KOPT-K1 (cell line): ENCODE data around the gene EBF3.

Experiments
- H3K27ac ChIP-seq: fragments of 200-600 bp; sonication (generic); 2 replicates; pipeline ENCODE4 v1.5.1; 2016; ENCODE audit warnings: antibody characterized with exemption, mild to moderate bottlenecking, low read depth, low read length; ENCODE audit not compliant: poor library complexity, severe bottlenecking
- H3K36me3 ChIP-seq: fragments of 200-600 bp; sonication (generic); 2 replicates; pipeline ENCODE4 v1.5.1; 2017; ENCODE audit warnings: antibody characterized with exemption, mild to moderate bottlenecking, low read length, moderate library complexity; ENCODE audit not compliant: insufficient read depth
- H3K9me3 ChIP-seq: fragments of 200-600 bp; sonication (generic); 2 replicates; pipeline ENCODE4 v1.5.1; 2017; ENCODE audit warnings: antibody characterized with exemption, low read length, mild to moderate bottlenecking; ENCODE audit not compliant: insufficient read depth, poor library complexity, severe bottlenecking

Gene EBF3

DNA sequence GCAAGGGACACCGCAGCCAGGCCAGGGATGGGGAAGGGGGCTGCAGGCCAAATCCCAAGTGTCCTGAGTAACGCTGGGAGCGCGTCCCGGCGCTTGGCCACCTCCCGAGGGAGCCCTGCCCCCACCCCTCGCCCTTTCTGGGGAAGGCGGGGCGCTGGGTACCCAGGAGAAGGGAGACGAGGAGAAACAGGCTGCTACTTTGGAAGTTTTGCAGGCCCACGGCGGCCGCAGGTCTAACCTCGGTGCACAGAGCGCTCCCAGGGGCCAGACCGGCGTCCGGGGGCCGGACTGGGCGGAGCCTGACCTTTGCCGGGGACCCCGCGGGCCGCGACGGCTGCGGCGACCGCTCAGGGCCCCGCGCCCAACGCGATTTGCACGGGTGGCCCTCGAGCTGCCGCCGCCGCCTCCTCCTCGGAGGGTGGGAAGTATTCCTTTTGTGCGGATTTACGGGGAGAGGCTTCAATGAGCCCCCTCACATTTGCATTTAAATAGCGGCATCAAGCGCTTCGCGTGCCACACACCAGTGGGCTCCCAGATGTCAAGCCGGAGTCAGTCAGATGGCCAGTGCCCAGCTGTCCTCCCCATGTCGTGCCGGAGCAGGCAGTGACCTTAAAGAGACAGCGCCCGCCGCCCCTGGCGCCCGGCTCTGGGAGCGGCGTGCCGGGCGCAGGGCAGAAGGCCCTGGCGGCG is 3.0 kb upstream of the EBF3 start:
- no peaks in the 10 kb centered on the region for H3K36me3 ChIP-seq

DNA sequence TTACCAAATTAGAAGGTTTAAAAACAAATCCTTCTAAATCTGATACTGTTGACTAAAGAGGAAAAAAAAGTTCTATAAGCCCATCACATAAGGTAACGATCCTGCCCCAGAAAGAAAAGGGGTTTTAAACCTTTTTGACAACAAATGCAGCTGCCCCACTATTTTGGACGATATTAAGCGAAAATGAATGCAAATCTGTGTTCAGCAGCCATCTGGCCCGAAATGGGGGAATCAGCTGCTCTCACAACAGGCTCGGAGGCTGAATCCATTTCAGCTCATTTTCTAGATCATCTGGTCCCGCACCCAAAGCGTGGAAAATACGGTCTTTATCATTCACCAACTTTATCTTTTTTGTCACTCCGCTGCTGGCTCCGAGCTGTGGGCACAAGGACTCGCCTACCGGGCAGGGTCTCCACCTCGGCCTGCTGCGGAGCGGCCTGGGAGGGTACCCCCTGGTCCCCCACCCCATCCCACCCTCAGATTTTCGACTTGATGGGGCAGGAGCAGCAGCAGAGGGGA is 2.4 kb upstream of the EBF3 start:
- Histone ChIP-seq H3K9me3 (peaks cover 60% of the 10 kb centered on the region), H3K36me3 (no peaks in the 10 kb centered on the region), H3K27ac (no peak overlapping the region)

More for the DNA sequence above, 3.0 kb upstream of the EBF3 start:
- no peak overlapping the region for H3K27ac ChIP-seq
- peaks cover 60% of the 10 kb centered on the region for H3K9me3 ChIP-seq

DNA sequence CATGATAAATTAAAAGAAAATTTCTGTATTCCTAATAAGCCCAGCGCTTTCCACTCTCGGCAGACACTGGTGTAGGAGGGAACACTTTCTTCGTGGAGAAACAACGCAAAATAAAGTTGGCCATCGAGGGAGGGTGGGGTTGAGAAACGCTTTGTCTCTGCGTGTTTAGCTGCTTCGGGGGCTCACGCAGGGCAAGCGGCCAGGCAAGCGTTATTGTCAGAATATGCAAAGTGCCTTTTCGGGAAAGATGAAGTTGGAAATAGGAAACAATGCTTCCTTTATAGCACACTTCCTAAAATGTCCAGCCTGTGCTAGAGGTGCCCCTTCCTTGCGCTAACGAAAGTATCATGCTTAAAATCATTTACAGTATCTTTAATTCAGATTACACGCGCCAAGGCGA is 1.9 kb upstream of the EBF3 start:
- H3K36me3 ChIP-seq, result no peaks in the 10 kb centered on the region
- H3K27ac ChIP-seq, result no peak overlapping the region
- peaks cover 59% of the 10 kb centered on the region for H3K9me3 ChIP-seq

DNA sequence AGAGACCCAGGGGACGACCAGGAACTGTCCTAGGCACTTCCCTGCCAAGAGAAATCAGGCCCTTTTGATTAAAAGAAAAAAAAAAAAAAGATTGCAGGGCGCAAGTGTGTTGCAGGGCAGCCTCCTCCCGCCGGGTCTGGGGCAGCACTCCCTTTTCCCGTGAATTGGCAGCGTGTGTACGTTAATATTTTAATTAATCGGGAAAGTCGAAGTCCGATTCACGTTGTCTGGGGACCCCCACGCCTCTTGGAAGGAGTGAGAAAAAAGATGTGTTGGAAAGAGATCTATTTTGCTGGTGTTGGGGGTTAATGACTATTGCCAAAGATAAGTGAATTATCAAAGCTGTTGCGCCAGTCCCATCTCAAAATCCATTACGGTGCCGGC is 1.3 kb upstream of the EBF3 start:
- Histone ChIP-seq H3K36me3 (no peaks in the 10 kb centered on the region), H3K27ac (no peak overlapping the region), H3K9me3 (peaks cover 54% of the 10 kb centered on the region)

DNA sequence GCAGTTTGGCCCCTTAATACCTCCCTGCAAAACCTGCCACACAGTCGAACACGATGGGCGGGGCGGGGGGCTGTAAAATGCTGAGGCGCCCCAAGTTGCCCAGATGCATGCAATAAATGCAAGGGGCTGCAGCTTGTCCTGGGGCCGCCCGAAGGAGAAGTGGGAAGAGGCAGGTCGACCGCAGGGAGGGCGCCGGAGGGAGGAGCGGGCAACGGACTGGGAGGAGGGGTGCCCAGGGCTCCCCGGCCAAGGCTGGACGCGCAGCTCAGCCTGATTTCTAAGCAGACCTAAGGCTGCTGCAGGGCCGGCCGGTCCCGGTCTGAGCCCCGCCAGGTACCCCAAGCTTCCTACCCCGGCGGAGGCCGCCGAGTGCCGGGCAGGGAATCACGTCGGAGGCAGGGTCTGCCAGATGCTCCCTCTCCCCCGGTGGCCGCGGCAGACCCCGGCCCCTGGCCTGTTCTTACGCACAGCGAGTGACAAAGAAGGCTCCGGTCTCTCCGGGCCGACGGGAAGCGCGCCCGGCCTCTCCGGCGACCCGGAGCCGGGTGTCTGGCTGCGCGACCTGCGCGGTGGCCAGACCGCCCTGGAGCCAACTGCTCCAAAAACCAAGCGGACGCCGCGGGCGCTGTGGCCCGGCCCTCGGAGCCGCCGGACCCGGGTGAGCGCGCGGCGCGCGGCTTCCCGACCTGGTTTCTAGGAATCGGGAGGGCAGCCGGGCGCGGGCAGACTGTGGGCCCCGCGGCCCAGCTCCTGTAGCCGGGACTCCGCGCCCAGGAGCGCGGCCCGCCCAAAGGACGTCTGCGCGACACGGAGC is 744 bp upstream of the EBF3 start:
- H3K36me3 ChIP-seq, result no peaks in the 10 kb centered on the region
- peaks cover 48% of the 10 kb centered on the region for H3K9me3 ChIP-seq
- H3K27ac ChIP-seq, result no peak overlapping the region

DNA sequence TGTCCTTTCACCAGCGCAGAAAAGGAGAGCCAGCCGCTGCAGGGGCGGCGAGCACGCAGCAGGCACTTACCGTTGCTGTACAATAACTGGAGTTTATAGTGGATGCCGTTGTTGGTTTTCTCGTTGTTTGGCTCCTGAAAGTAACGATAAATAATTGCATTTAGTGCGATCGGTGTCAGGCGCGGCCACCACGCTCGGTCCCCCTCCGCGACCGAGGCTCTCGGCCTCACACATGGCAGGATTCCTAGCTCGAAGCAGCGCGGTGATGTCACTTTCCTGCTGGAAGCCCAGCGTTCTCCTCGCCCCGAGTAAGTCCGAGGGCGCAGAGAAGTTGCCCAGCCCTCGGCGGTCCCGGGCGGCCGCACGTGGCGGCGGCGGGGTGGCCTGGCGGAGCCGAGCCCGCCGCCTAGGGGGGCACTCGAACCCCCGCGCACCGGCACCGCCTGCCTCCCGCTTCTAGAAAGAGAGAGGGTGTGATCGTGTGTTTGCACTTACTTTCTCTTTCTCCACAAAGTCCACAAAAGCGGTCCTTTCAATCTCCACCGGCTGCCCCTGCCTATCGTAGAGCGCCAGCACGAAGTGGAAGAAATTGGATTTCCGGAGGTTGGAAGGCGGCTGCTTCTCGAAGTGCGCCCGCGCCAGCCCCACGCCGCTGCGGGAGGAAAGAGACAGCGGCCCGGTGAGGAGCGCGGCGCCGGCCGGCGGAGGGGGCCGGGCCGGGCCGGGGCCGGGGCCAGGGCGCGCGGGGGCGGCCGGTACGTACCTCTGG is 1.0 kb downstream of the EBF3 start:
- peaks cover 31% of the 10 kb centered on the region for H3K9me3 ChIP-seq
- H3K36me3 ChIP-seq, result no peaks in the 10 kb centered on the region
- H3K27ac ChIP-seq, result no peak overlapping the region

DNA sequence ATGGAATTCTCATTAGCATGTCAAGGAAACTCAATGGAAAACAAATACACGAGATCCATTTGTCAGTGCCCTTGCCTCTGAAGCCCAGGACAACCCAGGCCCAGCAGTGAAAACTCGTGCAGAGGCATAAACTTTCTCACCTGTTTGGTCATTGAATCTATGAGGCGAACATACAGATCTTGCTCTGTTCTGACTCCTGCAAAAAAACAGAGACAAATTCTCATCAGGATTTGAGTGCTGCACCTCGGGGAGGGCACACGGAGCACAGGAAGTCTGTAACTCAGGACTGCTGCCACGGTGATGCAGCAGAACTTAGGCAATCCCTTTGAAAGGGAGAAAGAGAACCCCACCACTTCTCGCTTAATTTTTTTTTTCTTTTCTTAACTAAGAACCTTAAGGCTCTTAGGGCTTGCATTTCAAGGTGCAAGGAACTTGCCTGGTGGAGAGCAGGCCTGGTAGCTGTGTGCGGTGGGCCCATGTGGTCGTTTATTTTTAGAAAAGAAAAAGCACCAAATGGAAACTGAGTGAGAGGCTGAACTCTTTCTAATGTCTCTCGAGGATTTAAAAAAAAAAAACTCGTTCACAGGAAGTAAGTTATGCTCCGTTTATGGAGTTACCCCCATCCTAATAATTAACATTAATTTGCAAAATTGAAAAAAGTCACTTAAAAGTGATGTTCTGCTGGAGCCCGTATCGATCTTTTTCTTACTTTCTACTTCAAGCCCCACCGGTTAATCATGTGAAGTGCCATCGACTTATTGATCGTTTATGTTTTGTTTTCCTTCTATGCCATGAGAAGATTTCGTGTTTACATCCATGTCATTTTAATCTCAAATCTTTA is 1.8 kb downstream of the EBF3 start:
- no peak overlapping the region for H3K27ac ChIP-seq
- H3K9me3 ChIP-seq, result peaks cover 23% of the 10 kb centered on the region
- H3K36me3 ChIP-seq, result no peaks in the 10 kb centered on the region

DNA sequence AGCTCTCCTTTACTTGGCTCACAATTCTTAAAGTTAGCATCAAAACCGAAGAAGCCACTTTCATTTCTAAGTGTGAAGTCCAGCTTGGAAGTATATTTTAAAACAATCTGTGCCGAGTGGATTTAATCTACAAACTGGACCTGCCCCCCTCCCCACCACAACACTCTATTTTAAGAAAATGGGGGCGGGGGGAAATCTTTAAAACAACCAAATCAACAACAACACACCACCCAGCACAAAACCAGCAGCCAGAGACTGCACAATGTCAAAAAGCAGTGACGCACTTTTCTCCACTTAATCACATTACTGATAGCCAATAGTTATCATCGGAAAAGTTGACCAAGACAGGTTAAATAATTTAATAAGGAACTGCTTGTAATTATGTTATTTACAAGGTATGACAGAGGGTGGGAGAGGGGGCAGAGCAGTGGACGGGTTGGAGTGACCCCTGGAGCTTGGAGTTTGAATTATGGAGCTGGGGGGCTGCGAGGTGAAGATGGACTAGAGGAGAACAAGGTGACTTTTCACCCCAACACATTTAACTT is 2.8 kb downstream of the EBF3 start:
- no peak overlapping the region for H3K27ac ChIP-seq
- H3K36me3 ChIP-seq, result no peaks in the 10 kb centered on the region

DNA sequence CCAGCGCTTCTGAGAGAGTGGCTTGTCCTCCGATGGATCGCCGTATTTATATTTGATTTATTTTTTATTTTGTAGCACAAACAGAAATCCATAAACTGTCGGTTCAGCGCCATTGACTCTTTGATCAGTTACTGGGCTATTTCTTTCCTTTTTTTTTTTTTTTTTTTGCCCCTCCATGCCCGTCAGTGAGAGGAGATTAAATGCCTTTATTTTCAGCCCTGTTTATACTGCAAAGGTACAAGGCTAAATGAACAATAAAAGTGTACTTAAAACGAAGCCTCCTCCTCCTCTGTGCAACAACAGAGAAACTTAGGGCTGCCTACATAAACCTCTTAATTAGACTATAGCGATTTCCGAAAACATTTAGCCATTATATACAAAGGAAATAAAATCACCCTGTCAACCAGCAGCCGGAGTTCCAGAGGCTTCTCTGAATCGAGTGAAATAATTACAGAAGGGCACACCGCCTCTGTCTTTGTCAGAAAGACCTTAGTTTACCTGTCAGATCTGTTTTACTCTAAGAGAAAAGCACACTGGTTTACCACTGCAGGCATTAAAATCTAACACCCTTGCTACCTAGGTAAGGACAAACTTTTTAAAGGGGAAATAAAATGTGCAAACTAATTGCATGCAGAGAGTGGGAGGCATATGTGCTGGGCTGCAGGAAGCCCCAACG is 3.5 kb downstream of the EBF3 start:
- Histone ChIP-seq H3K36me3 (no peaks in the 10 kb centered on the region), H3K27ac (no peak overlapping the region), H3K9me3 (peaks cover 8% of the 10 kb centered on the region)

More for the DNA sequence above, 2.8 kb downstream of the EBF3 start:
- peaks cover 14% of the 10 kb centered on the region for H3K9me3 ChIP-seq

DNA sequence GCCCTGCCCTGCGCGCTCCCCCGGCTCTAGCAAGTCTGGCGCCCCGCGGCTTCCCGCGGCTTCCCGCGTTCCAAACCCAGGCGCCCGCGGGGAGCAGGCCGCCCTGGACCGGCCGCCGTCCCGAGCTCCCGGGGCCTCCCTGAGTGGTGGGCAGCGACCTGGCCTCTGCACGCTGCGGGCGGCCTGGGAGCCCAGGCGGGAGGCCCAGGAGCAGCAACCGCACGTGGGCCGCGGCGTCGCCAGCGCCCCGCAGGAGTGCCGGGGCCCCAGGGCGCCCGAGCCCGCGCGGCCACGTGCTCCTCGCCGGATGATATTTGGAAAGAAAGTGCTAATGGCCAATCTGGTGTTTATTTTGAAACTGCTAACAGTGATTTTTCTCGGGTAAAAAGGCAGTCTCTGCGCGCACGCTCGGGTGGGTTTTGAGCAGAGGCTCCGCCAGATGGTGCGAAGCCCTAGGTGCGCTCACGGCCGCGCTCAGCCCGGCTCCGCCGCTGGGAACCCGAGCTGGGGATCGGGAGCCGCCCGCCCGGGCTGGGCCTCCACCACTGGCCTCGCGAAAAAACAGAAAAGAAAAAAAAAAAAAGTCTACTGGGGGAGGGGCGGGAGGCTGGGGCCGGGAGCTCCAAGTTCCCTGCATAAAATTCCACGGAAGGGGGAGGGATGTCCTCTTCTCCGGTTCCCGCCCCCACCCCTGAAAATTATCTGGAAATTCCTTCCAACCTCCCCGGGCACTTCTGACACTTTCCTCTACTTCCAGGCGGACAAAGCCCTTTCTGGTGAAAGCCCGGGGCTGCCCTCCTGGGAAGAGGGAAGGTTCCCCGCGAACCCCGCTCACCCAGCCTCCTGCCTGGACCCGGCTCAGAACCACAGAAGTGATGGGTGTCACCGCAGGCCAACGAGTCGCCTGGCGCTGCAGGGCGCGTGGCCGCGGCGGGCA is 4.3 kb downstream of the EBF3 start:
- Histone ChIP-seq H3K9me3 (peaks cover 6% of the 10 kb centered on the region), H3K27ac (no peak overlapping the region), H3K36me3 (no peaks in the 10 kb centered on the region)

DNA sequence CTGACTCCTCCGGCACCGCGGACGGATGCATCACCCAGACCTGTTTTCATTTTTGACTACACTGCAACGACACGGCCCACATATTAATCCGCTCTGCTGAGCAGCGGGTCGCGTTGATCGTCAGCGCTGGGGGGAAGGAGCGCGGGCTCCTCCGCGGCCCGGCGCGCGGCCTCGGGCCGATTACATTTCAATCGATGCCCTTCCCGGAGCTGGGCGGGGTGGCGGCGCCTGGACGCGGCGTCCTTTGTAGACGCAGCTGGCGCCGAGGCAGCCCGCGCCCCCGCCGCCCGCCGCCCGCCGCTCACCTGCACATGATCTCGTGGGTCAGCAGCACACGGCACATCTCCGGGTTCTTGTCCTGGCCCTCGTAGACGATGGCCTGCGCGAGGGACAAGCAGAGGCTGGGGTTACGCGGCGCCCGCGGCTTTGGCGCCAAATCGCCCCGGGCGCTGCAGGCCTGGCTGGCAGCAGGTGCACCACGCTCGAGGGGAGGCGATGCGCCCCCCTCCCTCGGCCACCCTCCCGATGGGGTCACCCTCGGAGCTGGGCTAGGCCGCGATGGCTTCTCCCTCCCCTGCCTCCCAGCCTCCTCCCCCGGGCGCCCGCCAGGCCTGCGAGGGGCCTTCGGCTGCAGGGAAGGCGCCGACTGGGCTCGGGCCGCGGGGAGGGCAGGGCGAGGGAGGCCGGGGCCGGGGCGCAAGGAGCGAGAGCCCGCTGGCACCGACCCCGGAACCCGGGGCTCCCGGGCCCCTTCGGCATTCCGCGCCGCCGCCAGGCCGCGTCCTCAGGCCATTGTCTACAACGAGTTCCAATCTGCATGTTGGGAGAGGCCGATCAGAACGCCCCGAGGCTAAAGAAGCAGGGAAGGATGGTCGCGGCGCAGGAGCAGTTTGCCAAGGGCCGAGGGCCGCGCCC is 5.2 kb downstream of the EBF3 start:
- Histone ChIP-seq H3K27ac (no peak overlapping the region), H3K9me3 (peaks cover 6% of the 10 kb centered on the region), H3K36me3 (no peaks in the 10 kb centered on the region)

DNA sequence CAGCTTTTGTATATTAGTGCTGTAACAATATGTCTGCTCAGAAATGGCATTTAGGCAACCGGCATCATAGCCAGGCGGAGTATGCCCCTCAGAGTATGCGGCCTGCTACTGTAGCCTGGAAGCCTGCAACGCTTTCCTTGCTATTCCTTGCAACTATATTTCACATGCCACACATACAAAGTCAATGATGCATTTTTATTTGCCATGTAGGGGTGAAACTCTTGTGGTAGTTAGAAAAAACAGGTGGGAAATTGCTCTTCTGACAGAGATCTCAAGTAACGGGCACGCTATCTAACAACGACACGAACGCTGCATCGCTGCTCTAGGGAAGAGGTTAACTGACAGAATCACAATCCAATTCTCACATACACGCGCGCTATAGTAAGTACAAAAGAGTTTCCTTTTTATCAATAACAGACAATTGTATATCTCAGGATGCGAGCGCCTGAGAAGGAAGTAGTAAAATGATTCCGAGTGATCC is 5.9 kb downstream of the EBF3 start:
- Histone ChIP-seq H3K9me3 (peaks cover 6% of the 10 kb centered on the region), H3K27ac (no peak overlapping the region), H3K36me3 (no peaks in the 10 kb centered on the region)
